ENCODE measurements around the gene YIPF1.

The YIPF1 gene

DNA sequence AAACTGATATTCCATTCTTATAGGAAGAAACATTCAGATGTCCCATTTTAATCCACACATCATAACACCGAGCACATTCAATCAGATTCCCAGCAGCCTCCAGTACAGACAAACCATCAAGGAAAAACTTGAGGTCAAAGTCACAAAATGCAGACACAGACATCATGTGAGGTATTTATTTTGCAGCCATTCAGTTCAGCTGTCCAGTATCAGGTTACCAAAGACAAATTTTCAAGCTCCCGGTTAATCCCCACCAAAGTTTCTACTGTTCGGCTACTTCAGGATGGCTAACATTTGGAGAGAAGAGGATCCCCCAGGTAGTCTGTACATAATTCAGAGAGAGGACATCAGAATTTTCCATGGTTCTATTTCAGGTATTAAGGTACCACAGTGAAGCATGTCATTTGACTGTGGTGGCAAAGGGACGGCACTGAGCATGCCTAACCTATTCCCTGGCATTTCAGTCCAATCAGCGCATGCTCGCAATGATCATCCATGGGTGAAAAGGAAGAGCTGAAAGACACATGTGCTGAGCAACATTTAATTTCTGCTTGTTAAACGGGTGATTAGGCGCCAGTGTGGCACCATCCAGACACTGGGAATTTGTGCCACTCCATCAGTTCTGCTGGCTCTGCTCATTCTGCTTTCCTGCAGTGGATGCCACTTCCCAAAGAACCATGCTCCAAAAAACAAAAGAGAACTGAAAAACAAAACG lies 37.9 kb downstream of the YIPF1 start:
- ChIA-PET POLR2A (no interaction called here), CTCF (interaction anchor here (0.8 to 4.7 kb wide), 4 partner anchors 9 to 230 kb away, joined by 3 to 53 read pairs (median 8); no protein-coding TSS in a partner anchor)
- H3K4me3 ChIP-seq (ENCODE audit: low read depth, low read length): no peak overlapping the region
- DNase-seq (ENCODE audit: low read depth, low spot score): no peak
- TF ChIP-seq, protein P1, sequence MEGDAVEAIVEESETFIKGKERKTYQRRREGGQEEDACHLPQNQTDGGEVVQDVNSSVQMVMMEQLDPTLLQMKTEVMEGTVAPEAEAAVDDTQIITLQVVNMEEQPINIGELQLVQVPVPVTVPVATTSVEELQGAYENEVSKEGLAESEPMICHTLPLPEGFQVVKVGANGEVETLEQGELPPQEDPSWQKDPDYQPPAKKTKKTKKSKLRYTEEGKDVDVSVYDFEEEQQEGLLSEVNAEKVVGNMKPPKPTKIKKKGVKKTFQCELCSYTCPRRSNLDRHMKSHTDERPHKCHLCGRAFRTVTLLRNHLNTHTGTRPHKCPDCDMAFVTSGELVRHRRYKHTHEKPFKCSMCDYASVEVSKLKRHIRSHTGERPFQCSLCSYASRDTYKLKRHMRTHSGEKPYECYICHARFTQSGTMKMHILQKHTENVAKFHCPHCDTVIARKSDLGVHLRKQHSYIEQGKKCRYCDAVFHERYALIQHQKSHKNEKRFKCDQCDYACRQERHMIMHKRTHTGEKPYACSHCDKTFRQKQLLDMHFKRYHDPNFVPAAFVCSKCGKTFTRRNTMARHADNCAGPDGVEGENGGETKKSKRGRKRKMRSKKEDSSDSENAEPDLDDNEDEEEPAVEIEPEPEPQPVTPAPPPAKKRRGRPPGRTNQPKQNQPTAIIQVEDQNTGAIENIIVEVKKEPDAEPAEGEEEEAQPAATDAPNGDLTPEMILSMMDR (IDR thresholded peaks at IDR 0.05; ENCODE audit: insufficient read depth, low read length, missing control alignments): no peak

DNA sequence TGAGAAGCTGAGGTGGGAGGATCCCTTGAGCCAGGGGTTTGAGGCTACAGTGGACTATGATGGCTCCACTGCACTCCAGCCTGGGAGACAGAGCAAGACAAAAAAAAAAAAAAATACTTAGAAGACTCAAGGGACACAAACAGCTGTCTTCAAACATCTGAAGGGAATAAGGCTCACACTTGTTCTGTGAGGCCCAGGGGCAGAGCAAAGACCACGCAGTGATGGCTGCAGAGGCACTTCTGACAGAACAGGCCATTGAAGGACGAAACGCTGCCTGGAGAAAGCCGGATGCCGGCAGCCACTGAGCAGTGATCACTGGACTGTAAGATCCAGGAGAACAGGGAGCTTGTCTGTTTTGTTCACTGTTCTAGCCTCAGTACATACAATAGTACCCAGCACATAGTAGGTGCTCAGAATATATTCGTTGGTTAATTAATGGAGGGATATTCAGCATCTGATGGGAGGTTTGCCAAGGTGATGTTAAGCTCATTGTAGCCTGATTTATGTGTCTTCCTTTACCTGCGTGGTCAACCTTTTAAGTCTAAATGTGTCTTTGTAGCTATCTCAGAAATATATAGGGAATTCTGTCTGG lies 39.4 kb downstream of the YIPF1 start:
- no peak for DNase-seq (ENCODE audit: low read depth, low spot score)
- TF ChIP-seq, protein P1 (IDR thresholded peaks at IDR 0.05; ENCODE audit: insufficient read depth, low read length, missing control alignments): no peak
- CTCF ChIA-PET: interaction anchor here (0.8 to 4.7 kb wide), 5 partner anchors 11 to 99 kb away, joined by 3 to 53 read pairs (median 3); no protein-coding TSS in a partner anchor
- POLR2A ChIA-PET: no interaction called here
- no peak overlapping the region for H3K4me3 ChIP-seq (ENCODE audit: low read depth, low read length)

DNA sequence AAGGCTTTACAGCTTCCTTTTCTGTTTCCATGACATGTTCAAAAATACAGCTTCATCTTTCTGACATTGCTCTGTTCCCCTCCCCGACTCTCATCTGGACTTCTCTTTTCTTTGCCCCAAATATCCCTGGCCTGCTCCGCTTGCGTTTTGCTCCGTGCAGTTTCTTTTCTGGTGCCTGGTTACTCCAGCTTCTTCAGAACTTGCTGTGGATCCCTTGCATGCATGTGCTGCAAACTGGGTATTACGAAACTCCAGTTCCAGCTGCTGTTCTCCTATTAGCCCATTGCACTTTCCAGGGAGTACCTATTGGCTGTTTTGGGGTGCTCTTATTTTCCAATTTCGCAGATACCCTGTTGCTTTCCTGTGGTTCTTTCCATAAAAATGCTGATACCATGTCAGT lies 41.6 kb downstream of the YIPF1 start:
- POLR2A ChIA-PET: no interaction called here
- TF ChIP-seq, protein P1 (IDR thresholded peaks at IDR 0.05; ENCODE audit: insufficient read depth, low read length, missing control alignments): no peak
- no peak overlapping the region for H3K4me3 ChIP-seq (ENCODE audit: low read depth, low read length)
- CTCF ChIA-PET: interaction anchor here (0.9 to 4.7 kb wide), 6 partner anchors 9 to 363 kb away, joined by 3 to 53 read pairs (median 4); no protein-coding TSS in a partner anchor
- no peak for DNase-seq (ENCODE audit: low read depth, low spot score)

GRCh38 chr1:53842347-53842746 lies 47.2 kb downstream of the YIPF1 start:
- POLR2A ChIA-PET: no interaction called here
- CTCF ChIA-PET: no interaction called here

DNA sequence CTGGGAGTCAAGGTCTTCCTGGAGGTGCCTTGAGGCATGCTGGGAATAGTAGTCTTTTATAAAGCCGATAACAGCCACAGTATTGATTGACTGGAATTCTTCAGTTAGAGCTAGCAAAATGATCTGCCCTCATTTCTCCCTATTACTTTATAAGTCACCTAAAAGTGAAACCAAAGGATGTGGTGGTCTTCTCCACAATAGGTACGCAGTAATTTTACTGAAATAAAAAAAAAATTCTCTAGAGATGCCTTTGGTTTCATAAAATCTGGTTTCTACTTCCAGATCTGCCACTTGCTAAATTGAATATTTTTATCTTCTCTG lies 51.0 kb downstream of the YIPF1 start:
- H3K4me3 ChIP-seq (ENCODE audit: low read depth, low read length): peak overlapping the region; percentile 95
- TF ChIP-seq, protein P1 (IDR thresholded peaks at IDR 0.05; ENCODE audit: insufficient read depth, low read length, missing control alignments): no peak
- POLR2A ChIA-PET: no interaction called here
- CTCF ChIA-PET: interaction anchor here (0.6 to 2.0 kb wide), 6 partner anchors 10 to 365 kb away, joined by 3 to 6 read pairs (median 3); no protein-coding TSS in a partner anchor
- no peak for DNase-seq (ENCODE audit: low read depth, low spot score)

More at GRCh38 chr1:53842347-53842746, 47.2 kb downstream of the YIPF1 start:
- TF ChIP-seq, protein P1 (IDR thresholded peaks at IDR 0.05; ENCODE audit: insufficient read depth, low read length, missing control alignments): no peak
- H3K4me3 ChIP-seq (ENCODE audit: low read depth, low read length): no peak overlapping the region
- DNase-seq (ENCODE audit: low read depth, low spot score): no peak

GRCh38 chr1:53837924-53838653 lies 51.5 kb downstream of the YIPF1 start, which contains the start of gene NDC1:
Gene NDC1, minus strand, starts transcription at chr1:53838296. Its CDS starts 35 bp downstream, at chr1:53838261.
- DNase-seq (ENCODE audit: low read depth, low spot score): peak; percentile 59
- TF ChIP-seq, protein P1 (IDR thresholded peaks at IDR 0.05; ENCODE audit: insufficient read depth, low read length, missing control alignments): no peak
- ChIA-PET CTCF (interaction anchor here (1.0 to 2.0 kb wide), 7 partner anchors 9 to 365 kb away, joined by 3 to 6 read pairs (median 3); no protein-coding TSS in a partner anchor), POLR2A (no interaction called here)
- H3K4me3 ChIP-seq (ENCODE audit: low read depth, low read length): peak within 1 kb of the TSS; percentile 95

Measured in AG04449 (cell line).